COR-L47 (cell line): ENCODE data around the gene CTNNA3.

Source experiments
- DNase-seq: peaks from one replicate; lab custom pipeline; 2025; lab: John Stamatoyannopoulos, UW

The CTNNA3 gene

DNA sequence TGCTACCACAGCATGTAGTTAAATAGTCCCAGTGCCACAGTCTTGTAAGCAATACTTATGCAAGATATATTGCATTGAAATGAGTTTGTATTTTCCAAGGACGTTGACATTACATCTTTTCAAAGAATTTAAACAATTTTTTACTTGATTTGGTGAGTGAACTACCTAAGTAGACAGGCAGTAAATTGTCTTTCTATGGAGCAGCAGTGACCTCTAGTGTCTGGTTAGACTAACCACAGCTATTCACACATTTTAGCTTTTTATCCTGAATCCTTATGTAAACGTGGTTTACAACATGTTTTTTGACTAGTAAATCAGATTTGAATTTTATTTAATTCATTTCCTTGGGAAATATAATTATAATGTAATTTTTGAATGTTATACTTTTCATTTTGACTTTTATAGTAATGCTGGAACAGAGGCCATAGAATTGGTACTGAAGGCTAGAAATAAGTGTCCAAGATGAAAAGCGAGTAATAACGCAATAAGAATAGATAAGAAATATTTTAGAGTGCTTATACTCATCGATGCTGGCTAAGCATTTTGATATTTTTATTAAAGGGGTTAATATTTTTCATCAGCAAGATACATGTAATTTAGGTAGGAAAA, 764.6 kb downstream of the CTNNA3 start:
- peak; percentile 40 for DNase-seq

DNA sequence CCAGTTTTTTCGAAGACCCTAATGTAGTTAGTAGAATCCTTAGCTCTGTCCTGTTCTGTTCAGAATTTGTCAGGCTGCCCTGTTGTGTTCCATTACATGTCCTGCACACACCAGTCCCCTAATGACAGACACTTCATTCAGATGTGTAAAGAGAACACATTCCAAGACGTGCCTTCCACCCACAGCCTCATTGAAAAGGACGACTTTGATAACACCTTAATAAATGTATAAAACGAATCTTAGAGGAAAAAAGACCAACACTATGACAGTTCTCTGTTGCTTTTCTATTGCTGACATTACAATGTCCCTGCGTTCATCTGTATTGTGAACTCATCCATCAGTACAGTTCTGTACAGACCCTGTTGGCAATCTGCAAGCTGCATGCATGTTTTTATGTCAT, 766.6 kb downstream of the CTNNA3 start:
- no peak for DNase-seq

DNA sequence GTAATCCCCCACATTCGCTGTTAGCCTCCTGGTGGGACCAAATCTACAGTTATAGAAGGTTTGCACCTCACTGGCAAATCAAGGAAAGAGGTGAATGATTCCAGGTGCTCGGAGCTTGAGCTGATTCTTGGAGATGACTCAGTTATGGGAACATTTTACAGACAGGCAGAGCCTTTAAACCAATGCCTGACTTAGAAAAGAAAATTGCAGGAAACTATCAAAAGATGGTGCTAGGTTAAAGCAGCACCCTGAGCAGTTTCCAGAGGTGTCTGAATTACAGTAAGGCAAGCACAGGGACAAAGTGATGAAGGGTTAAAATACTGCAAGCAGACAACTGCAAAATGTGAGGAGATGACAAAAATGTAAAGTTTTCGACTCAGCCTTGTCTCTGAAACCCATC, 767.2 kb downstream of the CTNNA3 start:
- DNase-seq = no peak

DNA sequence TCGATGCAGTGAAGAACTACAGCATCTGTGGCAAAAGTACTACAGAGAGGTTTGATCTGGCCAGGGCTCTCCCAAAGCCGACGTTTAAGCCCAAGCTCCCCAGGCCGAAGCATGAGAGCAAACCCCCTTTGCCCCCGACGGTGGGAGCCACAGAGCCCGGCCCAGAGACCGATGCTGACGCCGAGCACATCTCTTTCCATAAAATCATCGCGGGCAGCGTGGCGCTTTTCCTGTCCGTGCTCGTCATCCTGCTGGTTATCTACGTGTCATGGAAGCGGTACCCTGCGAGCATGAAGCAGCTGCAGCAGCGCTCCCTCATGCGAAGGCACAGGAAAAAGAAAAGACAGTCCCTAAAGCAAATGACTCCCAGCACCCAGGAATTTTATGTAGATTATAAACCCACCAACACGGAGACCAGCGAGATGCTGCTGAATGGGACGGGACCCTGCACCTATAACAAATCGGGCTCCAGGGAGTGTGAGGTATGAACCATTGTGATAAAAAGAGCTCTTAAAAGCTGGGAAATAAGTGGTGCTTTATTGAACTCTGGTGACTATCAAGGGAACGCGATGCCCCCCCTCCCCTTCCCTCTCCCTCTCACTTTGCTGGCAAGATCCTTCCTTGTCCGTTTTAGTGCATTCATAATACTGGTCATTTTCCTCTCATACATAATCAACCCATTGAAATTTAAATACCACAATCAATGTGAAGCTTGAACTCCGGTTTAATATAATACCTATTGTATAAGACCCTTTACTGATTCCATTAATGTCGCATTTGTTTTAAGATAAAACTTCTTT, 767.8 kb downstream of the CTNNA3 start:
- no peak for DNase-seq

DNA sequence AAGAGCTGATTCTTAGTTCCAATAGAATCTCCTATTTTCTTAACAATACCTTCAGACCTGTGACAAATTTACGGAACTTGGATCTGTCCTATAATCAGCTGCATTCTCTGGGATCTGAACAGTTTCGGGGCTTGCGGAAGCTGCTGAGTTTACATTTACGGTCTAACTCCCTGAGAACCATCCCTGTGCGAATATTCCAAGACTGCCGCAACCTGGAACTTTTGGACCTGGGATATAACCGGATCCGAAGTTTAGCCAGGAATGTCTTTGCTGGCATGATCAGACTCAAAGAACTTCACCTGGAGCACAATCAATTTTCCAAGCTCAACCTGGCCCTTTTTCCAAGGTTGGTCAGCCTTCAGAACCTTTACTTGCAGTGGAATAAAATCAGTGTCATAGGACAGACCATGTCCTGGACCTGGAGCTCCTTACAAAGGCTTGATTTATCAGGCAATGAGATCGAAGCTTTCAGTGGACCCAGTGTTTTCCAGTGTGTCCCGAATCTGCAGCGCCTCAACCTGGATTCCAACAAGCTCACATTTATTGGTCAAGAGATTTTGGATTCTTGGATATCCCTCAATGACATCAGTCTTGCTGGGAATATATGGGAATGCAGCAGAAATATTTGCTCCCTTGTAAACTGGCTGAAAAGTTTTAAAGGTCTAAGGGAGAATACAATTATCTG, 768.6 kb downstream of the CTNNA3 start:
- DNase-seq = no peak

DNA sequence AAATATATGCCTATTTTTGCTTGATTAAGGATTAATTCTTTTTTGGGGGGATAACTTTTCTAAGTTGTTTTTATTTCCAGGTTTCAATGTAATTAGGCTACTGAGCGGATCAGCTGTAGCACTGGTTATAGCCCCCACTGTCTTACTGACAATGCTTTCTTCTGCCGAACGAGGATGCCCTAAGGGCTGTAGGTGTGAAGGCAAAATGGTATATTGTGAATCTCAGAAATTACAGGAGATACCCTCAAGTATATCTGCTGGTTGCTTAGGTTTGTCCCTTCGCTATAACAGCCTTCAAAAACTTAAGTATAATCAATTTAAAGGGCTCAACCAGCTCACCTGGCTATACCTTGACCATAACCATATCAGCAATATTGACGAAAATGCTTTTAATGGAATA, 769.2 kb downstream of the CTNNA3 start:
- no peak for DNase-seq

DNA sequence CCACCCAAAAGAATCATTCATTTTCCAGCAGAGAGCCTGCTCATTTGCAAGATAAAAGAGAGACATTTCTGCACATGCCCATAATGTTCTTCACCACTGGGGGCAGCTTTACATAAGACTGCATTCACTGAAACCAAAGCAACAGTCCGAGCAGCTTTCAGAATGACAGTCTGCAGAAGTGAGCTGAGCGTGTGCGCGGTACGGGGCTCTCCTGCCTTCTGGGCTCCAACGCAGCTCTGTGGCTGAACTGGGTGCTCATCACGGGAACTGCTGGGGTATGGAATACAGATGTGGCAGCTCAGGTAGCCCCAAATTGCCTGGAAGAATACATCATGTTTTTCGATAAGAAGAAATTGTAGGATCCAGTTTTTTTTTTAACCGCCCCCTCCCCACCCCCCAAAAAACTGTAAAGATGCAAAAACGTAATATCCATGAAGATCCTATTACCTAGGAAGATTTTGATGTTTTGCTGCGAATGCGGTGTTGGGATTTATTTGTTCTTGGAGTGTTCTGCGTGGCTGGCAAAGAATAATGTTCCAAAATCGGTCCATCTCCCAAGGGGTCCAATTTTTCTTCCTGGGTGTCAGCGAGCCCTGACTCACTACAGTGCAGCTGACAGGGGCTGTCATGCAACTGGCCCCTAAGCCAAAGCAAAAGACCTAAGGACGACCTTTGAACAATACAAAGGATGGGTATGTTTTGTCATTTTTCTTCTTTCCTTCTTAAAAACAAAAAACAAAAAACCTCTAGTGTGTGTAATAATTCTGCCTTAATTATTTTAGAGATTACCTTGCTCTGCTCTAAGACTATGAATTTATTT, 769.9 kb downstream of the CTNNA3 start, which contains the start of gene LRRTM3:
Gene LRRTM3, plus strand, starts transcription at position 141 of the 820 bp plus-strand sequence.
- peak; percentile 69 for DNase-seq

DNA sequence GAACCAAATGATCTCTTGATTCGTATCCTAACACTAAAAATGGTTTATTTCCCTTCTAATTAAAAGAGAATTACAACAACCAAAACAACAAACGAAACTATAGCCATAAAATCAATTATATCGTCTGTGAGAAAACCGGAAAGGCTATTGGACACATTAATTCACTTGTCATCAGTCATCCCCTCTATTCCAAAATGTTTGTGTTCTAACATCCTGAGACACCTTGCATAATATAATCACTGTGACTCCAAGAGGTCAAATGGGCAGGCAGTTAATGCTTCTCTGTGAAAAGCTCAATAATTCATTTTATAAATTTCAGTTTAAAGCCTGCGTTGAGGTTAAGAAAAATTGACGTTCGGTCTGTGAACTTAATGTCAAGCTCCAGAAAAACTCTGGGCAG, 770.6 kb downstream of the CTNNA3 start:
- DNase-seq = no peak

DNA sequence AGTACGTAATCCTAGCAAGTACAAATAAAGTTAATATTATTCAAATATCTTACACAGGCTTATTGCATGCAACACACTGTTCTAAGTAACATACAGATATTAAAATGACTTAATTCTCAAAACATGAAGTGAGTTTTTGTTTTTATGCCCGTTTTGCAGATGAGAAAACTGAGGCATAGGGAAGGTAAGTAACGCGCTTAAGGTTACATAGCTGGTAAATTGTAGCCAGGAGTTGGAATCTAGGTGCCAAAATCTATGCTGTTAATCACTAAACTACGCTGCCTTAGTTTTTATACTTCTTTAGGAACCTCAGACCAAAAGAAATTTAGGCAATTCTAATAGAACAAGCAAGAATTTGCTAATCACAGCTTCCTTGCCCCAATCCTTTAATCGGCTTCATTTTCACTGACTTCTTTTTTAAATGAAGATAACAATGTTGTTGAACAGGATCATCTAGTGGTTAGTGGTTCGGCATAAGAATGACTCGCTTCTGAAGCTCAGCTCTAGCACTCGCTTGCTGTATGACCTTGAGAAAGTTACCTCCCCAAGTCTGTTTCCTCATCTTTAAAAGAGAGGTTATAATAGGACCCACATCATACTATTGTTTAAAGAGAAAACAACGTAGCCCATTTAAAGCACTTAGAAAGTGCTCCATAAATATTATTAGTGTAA, 771.2 kb downstream of the CTNNA3 start:
- DNase-seq = no peak

DNA sequence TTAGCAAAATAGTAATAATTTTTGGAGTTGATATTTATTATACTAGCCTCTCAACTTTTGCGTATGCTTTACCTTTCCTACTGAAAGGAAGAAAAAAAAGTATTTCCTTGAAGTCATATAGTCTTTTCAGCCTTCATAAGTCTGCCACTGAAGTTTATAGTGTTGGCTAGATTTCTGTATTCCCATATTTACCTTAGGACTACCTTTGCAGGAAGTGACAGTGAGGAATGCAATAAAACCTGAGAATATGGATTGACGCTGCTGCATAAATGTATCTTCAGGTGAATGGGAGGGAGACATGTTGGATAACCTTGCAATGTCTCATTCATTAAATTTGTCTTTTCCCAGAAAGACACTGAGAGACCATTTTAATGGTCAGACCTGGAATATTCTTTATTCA, 776.7 kb downstream of the CTNNA3 start:
- DNase-seq = no peak

DNA sequence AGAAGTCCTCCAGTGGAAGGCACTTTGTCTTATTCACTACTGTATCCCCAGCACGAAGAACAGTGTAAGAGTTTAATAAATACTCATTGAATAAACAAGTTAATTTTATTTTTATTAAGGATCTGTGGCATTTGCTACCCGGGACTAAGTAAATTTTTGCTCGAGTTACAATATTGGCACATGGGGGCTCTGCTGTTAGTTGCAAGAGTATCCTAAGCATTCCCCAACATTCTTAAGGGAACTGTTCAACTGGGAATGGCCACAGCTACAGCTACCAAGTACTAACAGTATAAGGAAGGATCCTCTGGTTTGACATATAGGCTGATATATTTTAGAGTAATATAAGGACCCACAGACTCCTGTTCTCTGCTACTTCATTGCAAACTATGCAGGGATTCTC, 778.9 kb downstream of the CTNNA3 start:
- no peak for DNase-seq

DNA sequence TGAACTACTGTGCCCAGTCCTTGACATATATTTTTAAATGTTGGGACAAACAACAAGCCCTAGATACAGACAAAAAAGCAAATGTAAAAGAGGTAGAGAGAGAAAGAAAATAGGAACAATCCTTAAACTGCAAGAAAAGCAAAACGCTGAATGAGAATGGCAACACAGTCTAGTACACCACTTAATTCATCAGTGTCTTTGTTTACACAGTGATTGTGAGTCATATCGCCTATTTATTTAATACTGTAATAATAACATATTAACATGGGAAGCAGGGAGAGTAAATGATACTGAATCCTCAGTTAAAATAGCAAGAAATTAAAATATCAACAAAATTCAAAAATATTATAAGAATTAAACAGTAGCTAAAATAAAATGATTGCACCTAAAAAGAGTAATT, 780.0 kb downstream of the CTNNA3 start:
- DNase-seq = no peak

DNA sequence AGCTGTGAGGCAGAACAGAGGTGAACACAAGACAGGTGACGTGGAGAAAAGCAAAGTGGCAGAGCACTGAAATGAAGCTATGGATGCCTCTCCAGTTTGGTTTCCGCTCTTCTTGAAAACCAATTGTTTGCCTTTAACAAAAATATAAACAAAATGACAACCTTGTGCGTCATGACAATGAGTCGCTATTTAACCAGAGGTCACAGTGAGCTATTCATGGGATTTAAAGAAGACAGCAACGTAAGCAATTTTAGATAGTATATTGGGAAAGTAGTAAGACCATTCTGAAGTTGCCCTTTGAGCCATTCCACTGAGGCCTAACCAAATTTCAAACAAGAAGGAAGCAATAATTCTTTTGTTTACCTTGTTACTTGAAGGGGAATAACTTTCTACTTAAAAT, 785.3 kb downstream of the CTNNA3 start:
- no peak for DNase-seq

DNA sequence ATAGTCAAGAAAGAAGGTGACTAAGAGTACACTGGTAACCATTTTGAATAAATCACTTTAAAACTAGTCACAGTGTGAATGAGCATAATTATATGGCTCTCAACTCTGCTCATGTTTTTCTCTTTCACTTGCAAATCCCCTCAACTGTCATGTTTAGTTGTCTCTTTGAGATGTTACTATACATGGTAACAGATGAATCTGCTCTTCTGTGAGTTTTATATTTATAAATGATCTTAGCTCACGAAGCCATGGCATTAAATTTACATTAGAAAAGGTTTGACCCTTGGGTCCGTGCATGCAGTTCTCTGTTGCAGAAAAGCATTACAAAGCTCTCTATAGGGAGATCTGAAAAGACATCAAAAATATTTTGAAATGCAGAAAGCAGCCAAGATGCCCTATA, 803.1 kb downstream of the CTNNA3 start:
- DNase-seq = no peak

DNA sequence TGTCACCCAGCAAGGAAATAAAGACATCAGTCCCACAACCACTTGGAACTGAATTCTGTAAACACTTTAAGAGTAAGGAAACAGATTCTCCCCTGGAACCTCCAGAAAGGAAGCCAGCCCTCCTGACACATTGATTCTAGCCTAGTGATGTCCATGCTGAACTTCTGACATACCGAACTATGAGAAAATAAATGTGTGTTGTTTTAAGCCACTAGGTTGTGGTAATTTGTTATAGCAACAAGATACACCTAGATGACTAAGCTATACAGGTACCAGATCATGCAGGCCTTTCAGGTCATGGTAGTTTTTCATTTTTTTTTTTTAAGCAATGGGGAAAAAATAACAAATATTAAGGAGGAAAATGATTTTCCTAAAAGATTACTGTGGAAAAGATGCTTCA, 807.8 kb downstream of the CTNNA3 start:
- DNase-seq = no peak

DNA sequence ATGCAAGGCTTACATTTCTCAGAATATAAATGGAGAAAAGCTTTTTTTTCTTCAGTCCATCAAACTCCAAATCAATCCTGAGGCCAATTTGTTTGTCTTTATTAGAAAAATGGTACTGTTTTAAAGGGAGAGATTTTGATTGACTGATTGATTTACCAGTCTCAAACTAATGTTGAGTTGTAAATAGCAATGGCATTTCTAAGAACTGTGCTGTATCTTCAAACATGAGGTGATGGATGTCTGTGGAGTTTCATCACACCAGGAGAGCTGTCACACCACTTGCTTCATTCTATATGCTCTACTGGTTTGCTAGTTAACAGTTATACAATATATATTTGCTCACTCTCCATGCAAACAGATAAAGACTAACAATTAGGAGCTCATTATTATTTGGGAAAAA, 809.1 kb downstream of the CTNNA3 start:
- DNase-seq = no peak

DNA sequence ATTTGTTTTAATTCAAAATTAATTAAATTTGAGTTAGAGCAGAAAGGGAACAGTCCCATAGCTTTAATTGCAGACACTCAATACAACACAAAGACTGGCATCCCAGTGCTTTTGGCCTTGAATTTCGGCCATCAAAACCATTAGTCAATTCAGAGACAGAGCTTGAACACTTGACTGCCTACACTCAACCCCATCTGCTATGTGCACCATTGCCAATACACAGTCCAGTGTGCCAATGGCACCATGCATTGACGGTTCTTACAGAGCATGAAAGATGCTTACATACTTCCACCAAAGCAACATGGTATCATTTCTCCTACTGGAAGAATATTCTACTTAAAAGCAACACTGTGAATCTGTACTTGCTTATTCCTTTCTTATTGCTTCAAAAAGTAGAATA, 813.7 kb downstream of the CTNNA3 start:
- no peak for DNase-seq

DNA sequence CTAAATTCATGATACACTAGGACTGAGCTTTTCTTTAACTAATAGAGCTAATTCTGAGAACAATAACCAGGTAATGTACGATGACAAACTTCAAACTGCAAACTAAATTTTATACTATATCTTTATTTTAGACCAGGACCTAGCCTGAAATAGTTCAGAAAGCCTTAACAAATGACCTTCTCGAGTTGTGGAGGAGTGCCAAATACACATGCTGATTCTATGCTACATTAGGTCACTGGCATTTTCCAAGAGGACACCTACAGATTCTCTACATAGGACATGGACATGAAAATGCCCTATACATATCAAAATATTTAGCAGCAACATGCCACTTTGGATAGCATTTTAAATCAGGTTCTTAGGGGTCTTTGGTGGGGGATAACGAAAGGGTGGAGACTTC, 814.2 kb downstream of the CTNNA3 start:
- DNase-seq = no peak

DNA sequence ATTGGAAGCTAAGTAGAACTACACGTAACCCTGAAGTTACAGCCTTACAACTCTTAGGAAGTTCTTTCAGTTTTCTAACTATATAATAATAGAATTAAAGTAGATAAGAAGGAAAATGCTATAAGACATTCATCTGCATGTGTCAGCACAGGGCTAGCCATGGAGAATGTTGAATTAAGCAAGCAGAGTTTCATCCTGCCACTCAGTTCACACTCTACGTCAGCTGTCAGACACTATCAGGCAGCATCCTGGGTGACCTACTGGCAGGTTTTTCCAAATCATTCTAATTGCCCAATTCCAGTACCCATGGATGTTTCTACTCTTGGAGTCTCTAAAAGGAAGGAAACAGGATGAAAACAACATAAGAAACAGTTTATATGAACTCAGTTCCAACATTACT, 815.2 kb downstream of the CTNNA3 start:
- DNase-seq = no peak

DNA sequence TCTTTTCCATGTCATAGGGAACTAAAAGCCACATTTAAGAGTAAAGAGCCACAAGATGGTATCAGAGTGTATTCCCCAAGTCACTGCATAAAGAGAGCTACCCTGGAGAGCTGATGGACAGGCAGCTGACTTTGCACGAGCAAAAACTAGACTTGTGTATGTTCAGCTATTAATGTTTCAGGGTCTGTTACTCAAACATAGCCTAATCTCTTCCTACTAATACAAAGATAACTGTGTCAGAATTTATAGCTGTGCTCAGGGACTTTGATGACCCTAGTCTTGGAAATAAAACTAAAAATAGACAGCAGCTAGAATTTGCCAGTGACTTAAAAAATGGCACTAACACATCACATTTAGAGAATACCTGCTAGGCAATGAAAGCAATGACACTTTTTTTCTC, 815.7 kb downstream of the CTNNA3 start:
- no peak for DNase-seq

DNA sequence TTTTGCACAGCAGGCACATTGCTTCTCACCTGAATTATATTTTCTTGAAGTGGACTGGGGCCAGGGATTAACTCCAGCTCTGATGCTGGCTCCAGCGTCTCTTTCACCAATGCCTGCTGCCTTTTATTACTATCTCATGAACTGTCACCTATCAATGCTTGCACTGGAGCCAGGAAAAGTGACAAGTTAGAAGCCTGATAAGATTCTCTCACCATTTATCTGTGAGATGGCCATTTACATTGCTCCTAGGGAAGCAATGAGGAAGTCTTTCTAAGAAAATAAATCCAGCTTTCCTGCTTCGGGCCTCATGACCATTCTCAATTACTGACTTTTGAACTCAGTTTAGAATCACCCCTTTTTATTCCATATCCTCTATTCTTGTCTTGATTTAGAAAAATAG, 818.6 kb downstream of the CTNNA3 start:
- DNase-seq = no peak

DNA sequence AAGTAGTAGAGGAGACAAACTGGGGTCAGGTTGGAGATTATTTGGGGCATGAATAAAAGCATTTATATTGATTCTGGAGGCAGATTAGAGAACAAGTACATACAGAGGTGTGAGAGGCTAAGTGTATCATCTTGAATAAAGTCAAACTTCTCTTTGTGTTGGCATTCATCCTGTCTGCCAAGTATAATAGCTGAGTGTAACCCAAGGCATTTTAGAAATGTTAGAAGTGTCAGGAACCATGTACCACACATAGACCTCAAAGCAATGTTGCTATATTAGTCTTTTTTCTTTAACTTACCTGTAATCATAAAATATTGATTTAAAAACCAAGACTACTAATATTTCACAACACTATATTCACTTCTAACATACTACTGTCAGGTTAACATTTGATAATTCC, 826.4 kb downstream of the CTNNA3 start:
- no peak for DNase-seq
